ENCODE measurements around the gene STK24. TPM values are rescaled to one million over a fixed set of nuclear protein-coding genes. Genes with fewer than 3 reads are reported as not detected.
A peak's percentile ranks its signal among the peaks of the same experiment; 100 is the strongest.

Gene STK24
- total RNA-seq, 1 experiment from 2014 or later = 84.8 TPM

- H3K27me3 ChIP-seq (replicated peaks; ENCODE audit: insufficient read depth, low read depth, low read length, poor library complexity) = no peaks in the 10 kb centered on the region
- intact Hi-C loops (cut with micrococcal nuclease; ENCODE audit: unreplicated experiment) = loop anchor here (10.0 kb wide), 1 partner anchor 364 kb away; no protein-coding TSS in a partner anchor
- no peak for DNase-seq (ENCODE audit: low spot score)
- no peak for TF ChIP-seq EZH2 (IDR thresholded peaks at IDR 0.05; ENCODE audit: borderline replicate concordance, low read depth, low read length, poor library complexity, severe bottlenecking)
- no peak for TF ChIP-seq CTCF (conservative IDR thresholded peaks at IDR 0.05; ENCODE audit: low read depth, low read length)
- ChIA-PET CTCF (no interaction called here), POLR2A (ENCODE audit: low non-redundant PET) (no interaction called here)
- peaks cover 25% of the 10 kb centered on the region for H3K4me1 ChIP-seq (ENCODE audit: insufficient read depth, low read length, poor library complexity, severe bottlenecking)
- H3K4me3 ChIP-seq (ENCODE audit: low read depth, low read length, poor library complexity, severe bottlenecking) = no peak overlapping the region
- H3K27ac ChIP-seq (ENCODE audit: low read depth, low read length, poor library complexity, severe bottlenecking) = no peak overlapping the region
- no TSS peak for BruUV-seq (replicated peaks)
- H3K36me3 ChIP-seq (ENCODE audit: insufficient read depth, low read length, poor library complexity, severe bottlenecking) = peaks cover 15% of the 10 kb centered on the region
- no peaks in the 10 kb centered on the region for H3K9me3 ChIP-seq (ENCODE audit: low read depth, low read length, poor library complexity, severe bottlenecking)
Measured at GRCh38 chr13:98398581-98398980, 178.3 kb downstream of the STK24 start.

DNA sequence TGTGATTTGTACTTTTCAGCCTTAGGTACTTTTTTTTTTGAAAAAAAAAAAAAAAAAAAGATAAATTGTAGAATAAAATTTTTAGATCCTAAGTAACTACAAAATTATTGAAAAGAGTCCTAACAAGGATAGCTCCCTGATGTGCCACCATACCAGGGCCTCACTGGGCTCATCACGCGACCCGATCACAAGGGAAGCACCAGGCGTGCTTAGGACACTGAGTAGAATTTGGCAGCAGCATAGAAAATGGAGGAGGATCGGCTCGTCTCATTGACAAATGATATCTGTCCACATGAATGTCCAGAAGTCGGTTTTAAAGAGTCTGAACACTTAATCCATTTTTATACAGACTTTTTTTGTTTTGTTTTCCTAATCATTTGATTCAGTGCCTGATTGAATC lies 179.0 kb downstream of the STK24 start:
- TF ChIP-seq EZH2 (IDR thresholded peaks at IDR 0.05; ENCODE audit: borderline replicate concordance, low read depth, low read length, poor library complexity, severe bottlenecking) = no peak
- no peak for DNase-seq (ENCODE audit: low spot score)
- H3K27ac ChIP-seq (ENCODE audit: low read depth, low read length, poor library complexity, severe bottlenecking) = no peak overlapping the region
- H3K4me1 ChIP-seq (ENCODE audit: insufficient read depth, low read length, poor library complexity, severe bottlenecking) = peaks cover 25% of the 10 kb centered on the region
- no peak overlapping the region for H3K4me3 ChIP-seq (ENCODE audit: low read depth, low read length, poor library complexity, severe bottlenecking)
- ChIA-PET CTCF (no interaction called here), POLR2A (ENCODE audit: low non-redundant PET) (no interaction called here)
- no peaks in the 10 kb centered on the region for H3K9me3 ChIP-seq (ENCODE audit: low read depth, low read length, poor library complexity, severe bottlenecking)
- no peaks in the 10 kb centered on the region for H3K27me3 ChIP-seq (replicated peaks; ENCODE audit: insufficient read depth, low read depth, low read length, poor library complexity)
- H3K36me3 ChIP-seq (ENCODE audit: insufficient read depth, low read length, poor library complexity, severe bottlenecking) = peaks cover 16% of the 10 kb centered on the region
- intact Hi-C loops (cut with micrococcal nuclease; ENCODE audit: unreplicated experiment) = loop anchor here (10.0 kb wide), 1 partner anchor 363 kb away; no protein-coding TSS in a partner anchor
- BruUV-seq (replicated peaks) = no TSS peak

GRCh38 chr13:98397221-98397620 lies 179.7 kb downstream of the STK24 start:
- BruUV-seq (replicated peaks) = no TSS peak
- no peak overlapping the region for H3K4me3 ChIP-seq (ENCODE audit: low read depth, low read length, poor library complexity, severe bottlenecking)
- TF ChIP-seq EZH2 (IDR thresholded peaks at IDR 0.05; ENCODE audit: borderline replicate concordance, low read depth, low read length, poor library complexity, severe bottlenecking) (no peak), CTCF (conservative IDR thresholded peaks at IDR 0.05; ENCODE audit: low read depth, low read length) (peak; percentile 49)
- H3K27me3 ChIP-seq (replicated peaks; ENCODE audit: insufficient read depth, low read depth, low read length, poor library complexity) = no peaks in the 10 kb centered on the region
- H3K36me3 ChIP-seq (ENCODE audit: insufficient read depth, low read length, poor library complexity, severe bottlenecking) = peaks cover 16% of the 10 kb centered on the region
- no peak overlapping the region for H3K27ac ChIP-seq (ENCODE audit: low read depth, low read length, poor library complexity, severe bottlenecking)
- ChIA-PET POLR2A (ENCODE audit: low non-redundant PET) (no interaction called here), CTCF (no interaction called here)
- H3K9me3 ChIP-seq (ENCODE audit: low read depth, low read length, poor library complexity, severe bottlenecking) = no peaks in the 10 kb centered on the region
- H3K4me1 ChIP-seq (ENCODE audit: insufficient read depth, low read length, poor library complexity, severe bottlenecking) = peaks cover 25% of the 10 kb centered on the region
- DNase-seq (ENCODE audit: low spot score) = peak; percentile 42
- intact Hi-C loops (cut with micrococcal nuclease; ENCODE audit: unreplicated experiment) = loop anchor here (10.0 kb wide), 1 partner anchor 362 kb away; no protein-coding TSS in a partner anchor

GRCh38 chr13:98396071-98396710 lies 180.7 kb downstream of the STK24 start:
- POLR2A ChIA-PET (ENCODE audit: low non-redundant PET) = no interaction called here

More at GRCh38 chr13:98396071-98396710, 180.7 kb downstream of the STK24 start:
- no TSS peak for BruUV-seq (replicated peaks)
- TF ChIP-seq EZH2 (IDR thresholded peaks at IDR 0.05; ENCODE audit: borderline replicate concordance, low read depth, low read length, poor library complexity, severe bottlenecking) = no peak
- no peak for TF ChIP-seq CTCF (conservative IDR thresholded peaks at IDR 0.05; ENCODE audit: low read depth, low read length)
- peaks cover 23% of the 10 kb centered on the region for H3K4me1 ChIP-seq (ENCODE audit: insufficient read depth, low read length, poor library complexity, severe bottlenecking)
- peaks cover 16% of the 10 kb centered on the region for H3K36me3 ChIP-seq (ENCODE audit: insufficient read depth, low read length, poor library complexity, severe bottlenecking)
- DNase-seq (ENCODE audit: low spot score) = no peak
- H3K4me3 ChIP-seq (ENCODE audit: low read depth, low read length, poor library complexity, severe bottlenecking) = no peak overlapping the region
- CTCF ChIA-PET = no interaction called here
- intact Hi-C loops (cut with micrococcal nuclease; ENCODE audit: unreplicated experiment) = loop anchor here (10.0 kb wide), 1 partner anchor 361 kb away; no protein-coding TSS in a partner anchor
- no peak overlapping the region for H3K27ac ChIP-seq (ENCODE audit: low read depth, low read length, poor library complexity, severe bottlenecking)
- no peaks in the 10 kb centered on the region for H3K27me3 ChIP-seq (replicated peaks; ENCODE audit: insufficient read depth, low read depth, low read length, poor library complexity)
- H3K9me3 ChIP-seq (ENCODE audit: low read depth, low read length, poor library complexity, severe bottlenecking) = no peaks in the 10 kb centered on the region

Measured in A673 (cell line).